ENCODE results near the gene CDCA7.

The CDCA7 gene

DNA sequence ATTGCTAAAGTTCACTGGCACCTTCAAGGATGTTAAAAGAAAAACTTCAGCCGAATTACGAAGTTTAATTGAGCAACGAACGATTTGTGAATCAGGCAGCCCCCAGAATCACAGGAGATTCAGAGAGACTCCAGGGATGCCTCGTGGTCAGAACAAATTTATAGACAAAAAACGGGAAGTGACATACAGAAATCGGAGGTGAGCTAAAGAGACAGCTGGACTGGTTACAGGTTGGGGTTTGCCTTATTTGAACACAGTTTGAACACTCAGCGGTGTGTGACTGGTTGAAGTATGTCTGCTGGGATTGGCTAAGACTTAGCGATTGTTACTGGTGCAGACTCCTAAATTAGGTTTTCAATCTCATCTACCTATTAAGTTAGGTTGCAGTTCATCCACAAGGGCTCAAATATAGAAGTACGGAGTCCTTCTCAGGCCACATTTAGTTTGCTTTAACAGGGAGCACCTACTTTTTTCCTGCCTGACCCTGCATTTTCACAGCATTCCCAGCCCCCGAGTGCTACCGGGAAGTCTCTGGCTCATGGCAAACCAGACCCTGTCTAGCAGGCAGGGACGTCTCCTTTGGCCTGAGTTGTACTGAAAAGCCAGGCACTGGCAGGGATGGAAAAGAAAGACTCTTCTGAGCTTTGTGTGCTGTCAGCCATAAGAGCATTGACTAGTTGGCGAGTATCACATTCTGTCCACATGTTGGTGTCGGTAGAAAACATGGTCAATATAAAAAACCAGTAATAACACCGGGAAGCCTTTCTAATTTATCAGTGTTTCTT, 41.1 kb downstream of the CDCA7 start:
- Histone ChIP-seq H3K4me3 (ENCODE audit: low read depth in 1 of 2, low read length in 1 of 2) (no peak overlapping the region), H3K36me3 (no peaks in the 10 kb centered on the region), H3K27me3 (peaks cover 77% of the 10 kb centered on the region), H3K4me1 (ENCODE audit: control insufficient read depth in 1 of 2, insufficient read depth in 1 of 2, low read depth in 1 of 2, low read length in 1 of 2) (no peaks in the 10 kb centered on the region), H3K9me3 (no peaks in the 10 kb centered on the region), H3K27ac (no peak overlapping the region)
- TF ChIP-seq, protein P1, sequence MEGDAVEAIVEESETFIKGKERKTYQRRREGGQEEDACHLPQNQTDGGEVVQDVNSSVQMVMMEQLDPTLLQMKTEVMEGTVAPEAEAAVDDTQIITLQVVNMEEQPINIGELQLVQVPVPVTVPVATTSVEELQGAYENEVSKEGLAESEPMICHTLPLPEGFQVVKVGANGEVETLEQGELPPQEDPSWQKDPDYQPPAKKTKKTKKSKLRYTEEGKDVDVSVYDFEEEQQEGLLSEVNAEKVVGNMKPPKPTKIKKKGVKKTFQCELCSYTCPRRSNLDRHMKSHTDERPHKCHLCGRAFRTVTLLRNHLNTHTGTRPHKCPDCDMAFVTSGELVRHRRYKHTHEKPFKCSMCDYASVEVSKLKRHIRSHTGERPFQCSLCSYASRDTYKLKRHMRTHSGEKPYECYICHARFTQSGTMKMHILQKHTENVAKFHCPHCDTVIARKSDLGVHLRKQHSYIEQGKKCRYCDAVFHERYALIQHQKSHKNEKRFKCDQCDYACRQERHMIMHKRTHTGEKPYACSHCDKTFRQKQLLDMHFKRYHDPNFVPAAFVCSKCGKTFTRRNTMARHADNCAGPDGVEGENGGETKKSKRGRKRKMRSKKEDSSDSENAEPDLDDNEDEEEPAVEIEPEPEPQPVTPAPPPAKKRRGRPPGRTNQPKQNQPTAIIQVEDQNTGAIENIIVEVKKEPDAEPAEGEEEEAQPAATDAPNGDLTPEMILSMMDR (IDR thresholded peaks at IDR 0.05), result no peak

DNA sequence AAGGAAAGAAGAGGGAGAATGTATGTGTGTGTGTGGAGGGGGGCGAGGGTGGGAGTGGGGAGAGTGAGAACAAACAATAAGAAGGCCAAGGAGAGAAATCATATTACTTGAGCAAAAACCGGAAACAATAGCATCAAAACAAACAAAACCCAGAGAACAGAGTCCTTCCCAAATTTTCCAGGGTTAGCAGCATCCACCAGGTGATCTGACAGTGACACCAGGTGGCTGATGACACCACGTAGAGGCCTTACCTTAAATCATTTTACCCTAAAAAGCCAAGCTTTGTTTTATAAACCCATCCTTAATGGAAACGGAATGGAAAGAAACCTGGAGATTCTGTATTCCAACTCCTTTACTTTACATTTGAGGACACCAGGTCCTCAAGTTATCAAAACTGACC, 42.9 kb downstream of the CDCA7 start:
- Histone ChIP-seq H3K4me1 (ENCODE audit: control insufficient read depth in 1 of 2, insufficient read depth in 1 of 2, low read depth in 1 of 2, low read length in 1 of 2) (no peaks in the 10 kb centered on the region), H3K27me3 (peaks cover 95% of the 10 kb centered on the region), H3K27ac (no peak overlapping the region), H3K4me3 (ENCODE audit: low read depth in 1 of 2, low read length in 1 of 2) (no peak overlapping the region), H3K36me3 (no peaks in the 10 kb centered on the region), H3K9me3 (no peaks in the 10 kb centered on the region)
- TF ChIP-seq, protein P1 (IDR thresholded peaks at IDR 0.05), result no peak

DNA sequence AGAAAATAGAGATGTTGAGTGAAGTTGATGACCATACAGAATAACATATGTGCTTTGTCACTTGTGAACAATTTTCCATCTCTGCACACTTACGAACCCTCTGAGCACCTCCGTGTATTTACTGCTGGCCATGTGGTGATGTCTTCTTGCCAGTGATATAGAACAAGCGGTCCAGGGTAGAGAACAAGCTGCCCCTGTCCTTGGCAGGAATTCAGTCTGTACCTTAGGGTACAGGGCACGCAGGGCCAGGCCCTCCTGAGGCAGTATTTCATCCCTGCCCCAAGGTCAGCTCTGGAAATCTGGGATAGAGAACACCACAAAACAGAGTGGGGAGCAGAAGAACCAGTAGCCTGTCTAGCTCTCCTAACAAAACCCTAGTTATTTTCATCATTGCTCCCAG, 44.6 kb downstream of the CDCA7 start:
- Histone ChIP-seq H3K27ac (no peak overlapping the region), H3K27me3 (peaks cover 100% of the 10 kb centered on the region), H3K36me3 (no peaks in the 10 kb centered on the region), H3K9me3 (no peaks in the 10 kb centered on the region), H3K4me1 (ENCODE audit: control insufficient read depth in 1 of 2, insufficient read depth in 1 of 2, low read depth in 1 of 2, low read length in 1 of 2) (no peaks in the 10 kb centered on the region), H3K4me3 (ENCODE audit: low read depth in 1 of 2, low read length in 1 of 2) (no peak overlapping the region)
- TF ChIP-seq, protein P1 (IDR thresholded peaks at IDR 0.05), result no peak

DNA sequence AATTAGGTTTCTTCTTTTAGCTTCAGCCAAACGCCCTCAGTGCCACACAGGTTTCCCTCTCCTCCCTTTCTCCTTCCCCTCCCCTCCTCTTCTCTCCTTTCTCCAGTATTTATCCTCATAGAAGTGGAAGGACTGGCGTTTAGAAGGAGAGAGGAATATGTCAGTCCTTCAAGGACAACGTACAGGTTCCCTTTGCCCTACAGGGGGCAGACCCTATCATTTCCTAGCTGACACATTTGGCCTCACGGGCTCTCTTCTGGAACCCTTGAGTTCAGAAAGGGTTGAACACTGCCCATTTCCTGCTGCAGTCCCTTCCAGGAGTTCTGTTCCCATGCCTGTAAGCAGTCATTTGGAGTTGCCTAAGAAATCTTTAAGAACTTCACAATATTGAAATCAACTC, 46.1 kb downstream of the CDCA7 start:
- H3K27me3 ChIP-seq, result peaks cover 100% of the 10 kb centered on the region
- TF ChIP-seq, protein P1 (IDR thresholded peaks at IDR 0.05), result no peak

DNA sequence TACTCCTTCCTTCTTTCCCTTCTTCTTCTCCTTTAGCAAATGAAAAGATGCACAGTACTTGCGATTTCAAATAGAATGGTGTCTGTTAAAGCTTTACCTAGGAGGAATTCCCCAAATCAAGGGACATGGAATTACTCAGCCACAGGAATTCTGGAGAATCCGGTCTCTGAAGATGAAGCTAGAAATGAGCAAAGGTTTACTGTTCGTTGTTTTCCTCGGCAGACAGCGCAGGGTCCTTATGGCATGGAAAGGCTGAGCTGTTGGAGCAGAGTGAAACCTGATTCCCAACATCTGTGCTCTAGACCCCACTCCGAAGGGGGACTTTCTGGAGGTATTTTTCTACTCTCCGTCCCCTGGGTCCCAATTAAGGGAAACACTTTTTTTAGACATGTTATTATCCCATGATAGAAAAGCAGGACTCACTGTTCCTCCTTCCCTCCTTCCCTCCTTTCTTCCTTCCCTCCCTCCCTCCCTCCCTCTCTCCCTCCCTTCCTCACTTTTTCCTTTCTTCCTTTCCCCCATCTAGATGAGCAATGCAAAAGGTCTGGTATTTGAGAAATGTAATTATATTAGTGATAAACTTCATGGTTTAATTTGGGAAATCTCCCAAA, 47.1 kb downstream of the CDCA7 start:
- H3K4me1 ChIP-seq (ENCODE audit: control insufficient read depth in 1 of 2, insufficient read depth in 1 of 2, low read depth in 1 of 2, low read length in 1 of 2), result no peaks in the 10 kb centered on the region
- TF ChIP-seq, protein P1 (IDR thresholded peaks at IDR 0.05), result no peak
- no peak overlapping the region for H3K4me3 ChIP-seq (ENCODE audit: low read depth in 1 of 2, low read length in 1 of 2)
- H3K9me3 ChIP-seq, result no peaks in the 10 kb centered on the region
- no peaks in the 10 kb centered on the region for H3K36me3 ChIP-seq
- H3K27ac ChIP-seq, result no peak overlapping the region
- H3K27me3 ChIP-seq, result peaks cover 100% of the 10 kb centered on the region

More for the DNA sequence above, 46.1 kb downstream of the CDCA7 start:
- Histone ChIP-seq H3K9me3 (no peaks in the 10 kb centered on the region), H3K27ac (no peak overlapping the region), H3K36me3 (no peaks in the 10 kb centered on the region), H3K4me3 (ENCODE audit: low read depth in 1 of 2, low read length in 1 of 2) (no peak overlapping the region), H3K4me1 (ENCODE audit: control insufficient read depth in 1 of 2, insufficient read depth in 1 of 2, low read depth in 1 of 2, low read length in 1 of 2) (no peaks in the 10 kb centered on the region)
